DMS 273 (cell line): ENCODE data around the gene TRNP1.
"Not testable (repeated sequence)": the region's sequence is repeated elsewhere in the genome, so short reads cannot be mapped to it uniquely, and the experiment has no call there.

Source experiments
- DNase-seq: peaks from one replicate; lab custom pipeline; 2025; ENCODE audit not compliant: unreplicated experiment; lab: John Stamatoyannopoulos, UW

Gene TRNP1

DNA sequence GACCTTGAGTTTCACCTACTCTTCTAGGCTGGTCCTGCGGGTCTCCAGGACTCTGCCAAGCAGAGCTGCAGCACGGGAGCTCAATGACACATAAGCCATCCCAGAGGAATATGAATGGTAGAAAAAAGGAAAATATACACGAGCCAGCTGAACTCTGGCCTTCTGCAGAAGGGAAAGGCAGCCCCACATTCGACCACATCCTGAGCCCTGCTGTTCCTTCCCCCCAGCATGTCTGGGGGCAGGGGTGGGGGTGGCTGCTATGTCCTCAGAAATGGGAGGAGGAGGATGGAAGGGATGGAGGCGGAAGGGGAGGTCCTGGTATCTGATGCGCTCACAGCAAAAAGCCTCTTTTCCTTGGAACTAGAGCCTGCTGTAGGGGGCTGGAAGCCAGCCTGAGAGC lies 21.1 kb upstream of the TRNP1 start:
- DNase-seq: no peak

DNA sequence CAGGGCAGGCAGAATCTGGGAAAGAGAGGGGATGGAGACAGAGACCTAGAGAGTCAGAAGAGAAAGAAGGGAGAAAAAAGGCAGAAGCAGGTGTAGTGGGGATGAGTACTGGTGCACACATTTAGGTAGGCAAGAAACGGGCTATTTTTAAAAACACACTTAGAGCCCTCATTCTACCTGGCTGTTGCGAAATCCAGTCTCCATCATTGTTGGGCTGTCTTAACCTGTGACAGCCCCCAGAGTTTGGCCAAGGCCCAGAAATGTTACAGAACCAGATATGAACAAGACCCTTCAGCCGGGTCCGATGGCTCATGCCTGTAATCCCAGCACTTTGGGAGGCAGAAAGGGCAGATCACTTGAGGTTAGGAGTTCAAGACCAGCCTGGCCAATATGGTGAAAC lies 20.7 kb upstream of the TRNP1 start:
- DNase-seq: no peak

DNA sequence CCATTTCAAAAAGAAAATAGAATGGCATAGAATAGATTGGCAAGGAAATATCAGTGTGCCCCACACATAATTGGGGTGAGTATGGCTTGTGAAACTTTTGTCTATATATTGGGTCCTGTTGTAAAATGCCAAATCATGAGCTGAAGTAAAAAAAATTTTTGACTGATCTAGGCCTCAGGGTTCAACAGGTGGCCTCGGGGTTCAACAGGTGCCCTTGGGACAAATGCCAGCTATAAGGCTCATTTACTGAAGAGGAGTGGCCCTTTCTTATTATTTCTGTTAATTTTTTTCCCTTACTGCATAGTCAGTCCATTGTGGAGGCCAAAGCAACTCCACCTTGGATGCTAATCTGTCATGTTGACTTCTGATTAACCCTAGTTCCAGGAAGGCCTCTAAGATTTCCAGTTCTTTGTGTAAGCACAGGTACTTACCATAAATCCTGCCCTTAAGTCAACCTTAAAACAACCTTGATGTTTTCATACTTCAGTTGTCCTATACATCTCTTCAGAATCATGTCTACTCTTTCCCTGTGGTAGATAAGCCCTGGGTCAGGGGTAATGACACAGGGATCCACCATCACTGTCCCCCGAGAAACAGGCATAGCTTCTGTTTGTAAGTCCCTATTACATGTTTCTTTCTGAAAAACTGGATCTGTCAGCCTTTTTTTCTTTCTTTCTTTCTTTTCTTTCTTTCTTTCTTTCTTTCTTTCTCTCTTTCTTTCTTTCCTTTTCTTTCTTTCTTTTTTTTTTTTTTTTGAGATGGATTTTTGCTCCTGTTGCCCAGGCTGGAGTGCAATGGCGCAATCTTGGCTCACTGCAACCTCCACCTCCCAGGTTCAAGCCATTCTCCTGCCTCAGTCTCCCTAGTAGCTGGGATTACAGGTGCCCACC lies 16.6 kb upstream of the TRNP1 start:
- no peak for DNase-seq

DNA sequence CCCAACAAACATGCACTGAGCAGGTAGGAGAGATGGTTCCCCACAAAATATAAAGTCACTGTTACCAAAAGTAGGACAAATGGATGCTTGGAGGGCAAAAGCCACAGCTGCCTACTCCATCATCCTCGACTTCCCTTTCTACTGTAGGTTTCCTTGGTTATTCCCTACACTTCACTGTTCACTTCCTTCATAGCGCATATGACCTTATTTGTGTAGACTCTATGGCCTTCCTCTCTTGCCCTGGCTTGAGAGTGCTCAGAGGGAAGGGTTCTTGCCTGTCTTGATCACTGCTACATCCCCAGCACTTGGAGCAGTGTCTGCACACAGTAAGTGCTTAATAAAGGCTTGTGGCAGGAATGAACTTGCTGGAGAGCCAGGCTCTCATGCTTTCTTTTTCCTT lies 14.6 kb upstream of the TRNP1 start:
- DNase-seq: no peak

DNA sequence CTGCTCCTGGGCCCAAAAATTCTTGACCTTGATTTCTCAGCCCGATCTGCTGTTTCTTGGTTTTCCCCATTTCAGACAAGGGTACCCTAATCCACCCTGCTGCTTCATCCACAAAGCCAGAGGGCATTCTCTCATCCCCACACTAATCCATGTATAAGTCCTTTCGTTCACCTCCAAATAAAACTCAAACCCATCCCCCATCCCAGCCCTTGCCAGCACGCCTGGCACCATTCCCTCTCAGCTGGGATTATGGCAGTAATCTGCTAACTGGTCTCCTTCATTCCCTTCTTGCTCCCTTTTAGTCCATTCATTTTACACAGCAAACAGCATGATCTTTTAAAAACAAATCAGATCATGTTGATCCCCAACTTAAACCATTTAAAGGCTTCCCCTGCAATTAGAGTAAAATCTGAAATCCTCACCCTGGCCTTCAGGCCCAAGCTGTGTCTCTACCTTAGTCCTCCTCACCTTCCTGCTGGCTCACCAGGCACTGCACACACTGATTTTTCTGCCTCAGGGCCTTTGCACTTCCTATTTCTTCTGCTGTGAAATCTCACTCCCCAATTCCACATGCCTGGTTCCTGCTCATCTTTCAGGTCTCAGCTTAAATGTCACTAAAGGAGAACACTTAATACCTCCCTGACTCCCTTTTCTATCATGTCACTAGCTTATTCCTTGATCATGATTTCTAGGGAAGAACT lies 12.2 kb upstream of the TRNP1 start:
- no peak for DNase-seq

DNA sequence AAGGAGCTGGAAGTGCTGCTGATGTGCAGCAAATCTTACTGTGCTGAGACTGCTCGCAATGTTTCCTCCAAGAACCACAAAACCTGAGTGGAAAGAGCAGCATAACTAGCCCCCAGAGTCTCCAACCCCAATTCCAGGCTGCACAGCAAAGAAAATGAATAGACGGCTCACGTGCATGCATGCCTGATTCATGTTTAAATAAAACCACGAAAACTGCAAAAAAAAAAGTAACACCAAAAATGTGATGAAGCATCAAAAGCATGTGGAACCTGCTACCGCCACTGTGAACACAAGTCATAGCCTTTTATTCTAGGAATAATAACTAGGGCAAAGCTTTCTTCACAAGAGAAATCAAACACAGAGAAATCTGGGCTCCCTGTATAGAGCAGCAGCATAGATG lies 9.6 kb upstream of the TRNP1 start:
- no peak for DNase-seq

DNA sequence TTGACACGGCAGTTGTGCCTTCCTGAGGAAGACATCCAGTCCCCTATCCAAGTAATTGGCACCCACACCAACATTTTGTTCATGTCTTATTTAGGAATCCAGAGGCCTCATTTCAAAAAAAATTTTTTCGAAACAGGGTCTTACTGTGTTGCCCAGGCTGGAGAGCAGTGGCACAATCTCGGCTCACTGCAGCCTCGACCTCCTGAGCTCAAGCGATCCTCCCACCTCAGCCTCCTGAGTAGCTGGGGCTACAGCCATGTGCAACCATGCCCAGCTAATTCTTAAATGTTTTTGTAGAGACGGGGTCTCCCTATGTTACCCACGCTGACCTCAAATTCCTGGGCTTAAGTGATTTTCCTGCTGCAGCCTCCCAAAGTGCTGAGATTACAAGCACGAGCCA lies 9.2 kb upstream of the TRNP1 start:
- no peak for DNase-seq

DNA sequence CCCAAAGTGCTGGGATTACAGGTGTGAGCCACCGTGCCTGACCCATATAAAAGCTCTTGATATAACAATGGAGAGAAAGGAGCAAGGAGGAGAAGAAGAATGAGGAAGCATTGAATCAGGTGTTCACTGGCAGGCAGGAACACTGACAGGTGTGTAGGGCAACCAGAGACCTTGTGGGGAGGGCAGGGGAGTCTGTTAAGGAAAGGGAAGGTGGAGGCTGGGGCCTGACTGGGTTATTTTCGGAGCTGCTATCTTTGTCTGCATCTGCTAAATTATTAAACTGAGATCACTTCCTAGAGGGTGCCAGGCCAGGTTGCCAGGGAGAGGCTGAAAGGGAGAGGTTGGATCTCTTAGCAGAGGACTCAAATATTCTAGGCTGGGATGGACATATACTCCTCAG lies 6.8 kb upstream of the TRNP1 start:
- no peak for DNase-seq

DNA sequence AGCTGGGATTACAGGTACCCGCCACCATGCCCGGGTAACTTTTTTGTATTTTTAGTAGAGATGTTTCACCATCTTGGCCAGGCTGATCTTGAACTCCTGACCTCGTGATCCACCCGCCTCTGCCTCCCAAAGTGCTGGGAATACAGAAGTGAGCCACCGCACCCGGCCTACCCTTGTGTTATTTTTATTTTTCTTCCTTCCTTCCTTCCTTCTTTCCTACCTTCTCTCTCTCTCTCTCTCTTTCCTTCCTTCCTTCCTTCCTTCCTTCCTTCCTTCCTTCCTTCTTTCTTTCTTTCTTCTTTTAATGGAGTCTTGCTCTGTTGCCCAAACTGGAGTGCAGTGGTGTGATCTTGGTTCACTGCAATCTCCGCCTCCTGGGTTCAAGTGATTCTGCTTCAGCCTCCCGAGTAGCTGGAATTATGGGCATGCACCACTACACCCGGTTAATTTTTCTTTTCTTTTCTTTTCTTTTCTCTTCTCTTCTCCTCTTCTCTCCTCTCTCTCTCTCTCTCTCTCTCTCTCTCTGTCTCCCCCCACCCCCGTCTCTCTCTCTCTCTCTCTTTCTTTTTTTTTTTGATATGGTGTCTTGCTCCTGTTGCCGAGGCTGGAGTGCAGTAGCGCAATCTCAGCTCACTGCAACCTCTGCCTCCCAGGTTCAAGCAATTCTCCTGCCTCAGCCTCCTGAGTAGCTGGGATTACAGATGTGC lies 3.9 kb upstream of the TRNP1 start:
- DNase-seq: not testable (repeated sequence)

DNA sequence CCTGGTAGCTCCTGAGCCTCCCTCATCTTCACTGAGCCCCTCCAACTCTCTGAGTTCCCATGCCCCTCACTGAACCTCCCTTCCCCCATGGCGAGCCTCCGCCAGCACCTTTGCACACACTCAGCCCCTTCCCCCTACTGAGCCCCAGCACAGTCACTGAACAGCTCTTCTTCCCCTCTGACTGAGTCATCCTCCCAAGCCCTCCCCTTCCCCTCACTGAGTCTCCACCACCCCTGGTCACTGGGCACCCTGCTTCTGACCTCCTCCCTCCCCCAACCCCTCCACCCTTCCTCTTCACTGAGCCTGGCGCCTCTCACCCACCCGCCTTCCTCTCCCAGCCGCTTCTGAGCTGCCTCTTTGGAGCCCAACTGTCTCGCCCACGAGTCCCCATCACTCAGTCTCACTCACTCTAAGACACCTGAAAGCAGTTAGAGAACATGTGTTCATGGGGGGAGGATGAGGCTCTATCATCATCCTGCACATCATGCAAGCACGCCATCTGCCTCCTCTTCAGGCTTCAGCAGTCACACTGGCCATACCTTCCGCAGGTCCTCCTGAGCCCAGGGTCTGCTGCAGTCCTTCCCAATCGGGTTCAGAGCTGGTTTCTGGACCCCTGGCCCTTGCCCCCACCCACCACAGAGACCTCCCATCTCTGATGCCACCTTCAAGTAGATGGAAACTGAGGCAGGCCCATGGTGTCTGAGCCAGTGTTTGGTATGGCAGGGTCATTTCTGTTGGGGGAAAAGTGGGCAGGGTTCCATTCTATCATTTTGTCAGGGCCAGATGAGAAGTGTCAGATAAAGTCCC lies 2.0 kb upstream of the TRNP1 start:
- peak; percentile 80 for DNase-seq

DNA sequence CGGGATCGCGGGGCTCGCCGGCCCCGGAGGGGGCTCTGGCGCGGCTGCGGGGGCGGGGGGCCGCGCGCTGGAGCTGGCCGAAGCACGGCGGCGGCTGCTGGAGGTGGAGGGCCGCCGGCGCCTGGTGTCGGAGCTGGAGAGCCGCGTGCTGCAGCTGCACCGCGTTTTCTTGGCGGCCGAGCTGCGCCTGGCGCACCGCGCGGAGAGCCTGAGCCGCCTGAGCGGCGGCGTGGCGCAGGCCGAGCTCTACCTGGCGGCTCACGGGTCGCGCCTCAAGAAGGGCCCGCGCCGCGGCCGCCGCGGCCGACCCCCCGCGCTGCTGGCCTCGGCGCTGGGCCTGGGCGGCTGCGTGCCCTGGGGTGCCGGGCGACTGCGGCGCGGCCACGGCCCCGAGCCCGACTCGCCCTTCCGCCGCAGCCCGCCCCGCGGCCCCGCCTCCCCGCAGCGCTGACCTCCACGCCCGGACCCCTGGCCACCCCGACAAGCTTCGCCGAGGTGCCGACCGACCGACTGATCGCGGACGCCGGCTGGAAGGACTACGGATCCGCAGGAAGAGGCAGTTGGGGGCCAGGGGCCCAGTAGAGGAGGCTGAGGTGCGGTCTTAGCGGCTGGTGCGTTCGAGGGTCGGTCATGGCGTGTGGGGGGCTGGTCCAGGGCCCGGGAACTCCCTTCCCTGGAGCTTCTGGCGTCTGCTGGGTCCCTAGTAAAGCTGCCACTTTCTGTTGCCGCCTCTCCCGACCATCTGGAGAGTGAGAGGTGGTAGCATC lies 711 bp downstream of the TRNP1 start:
- DNase-seq: peak; percentile 76

DNA sequence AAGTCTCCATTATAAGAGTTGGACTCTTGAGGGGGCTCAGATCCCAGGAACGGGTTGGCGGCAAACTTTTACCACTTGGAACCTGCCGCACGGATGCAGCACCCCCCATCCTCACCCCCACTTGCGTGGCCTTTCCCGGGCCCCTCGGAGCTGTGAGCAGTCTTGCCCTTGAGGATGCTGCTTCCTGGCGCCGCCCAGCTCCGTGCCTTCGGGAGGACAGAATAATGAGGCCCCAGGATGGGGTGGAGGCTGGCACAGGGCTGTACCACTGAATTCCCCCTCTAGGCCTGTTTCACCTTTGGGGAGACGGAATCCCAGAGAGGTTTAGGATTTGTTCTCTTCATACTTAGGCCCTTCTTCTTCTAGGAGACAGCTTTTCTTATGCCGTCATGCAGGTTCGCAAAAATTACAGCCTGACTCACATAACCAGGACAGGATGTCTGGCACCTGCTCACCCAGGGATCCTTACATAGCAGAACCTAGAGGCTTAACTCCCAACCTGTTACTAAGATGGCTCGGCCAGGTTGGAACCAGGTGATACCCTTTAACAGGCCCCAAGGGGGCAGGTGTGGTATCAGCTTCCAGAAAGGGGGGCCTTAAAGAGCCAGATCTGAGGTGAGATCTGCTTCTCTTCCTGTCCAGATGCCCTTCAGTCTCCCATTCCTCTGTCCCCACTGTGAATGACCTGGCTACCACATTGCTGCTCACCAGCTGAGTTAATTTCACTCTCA lies 1.5 kb downstream of the TRNP1 start:
- peak; percentile 76 for DNase-seq

DNA sequence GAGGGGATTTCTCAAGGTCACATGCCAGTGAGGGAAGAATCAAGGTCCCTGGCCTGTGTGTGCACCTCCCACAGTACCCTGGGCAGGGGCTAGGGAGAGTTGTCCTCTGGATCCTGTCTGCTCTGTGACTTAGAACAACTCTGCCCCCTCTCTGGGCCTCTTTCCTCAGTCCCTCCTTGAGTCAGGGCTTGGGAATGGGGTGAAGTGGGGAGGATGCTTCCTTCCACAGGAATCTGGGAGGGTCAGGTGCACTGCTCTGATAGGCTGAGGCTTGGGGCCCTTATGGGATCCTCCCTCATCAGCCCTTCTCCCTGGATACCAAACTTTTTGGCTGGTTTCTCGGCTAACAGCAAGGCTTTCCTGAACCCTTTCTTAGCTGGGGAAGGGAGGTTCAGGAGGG lies 2.5 kb downstream of the TRNP1 start:
- DNase-seq: no peak

DNA sequence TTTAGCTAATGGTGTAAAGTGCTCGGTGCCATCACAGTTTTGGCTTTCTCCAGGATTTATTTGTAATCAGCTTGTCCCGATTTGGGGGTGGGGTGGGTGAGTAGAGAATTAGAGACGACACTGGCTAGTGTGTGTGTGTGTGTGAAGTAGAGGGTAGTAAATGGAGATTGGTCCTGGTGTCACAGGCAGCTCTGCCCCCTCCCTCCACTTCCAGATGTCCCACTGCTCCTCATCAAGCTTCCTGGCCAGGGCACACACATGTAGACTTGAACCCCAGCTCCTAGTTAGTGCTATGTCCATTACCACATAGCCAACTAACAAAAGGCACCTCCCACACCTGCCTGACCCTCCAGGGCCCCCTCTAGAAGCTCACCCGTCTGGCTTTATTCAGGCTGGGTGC lies 3.2 kb downstream of the TRNP1 start:
- no peak for DNase-seq

DNA sequence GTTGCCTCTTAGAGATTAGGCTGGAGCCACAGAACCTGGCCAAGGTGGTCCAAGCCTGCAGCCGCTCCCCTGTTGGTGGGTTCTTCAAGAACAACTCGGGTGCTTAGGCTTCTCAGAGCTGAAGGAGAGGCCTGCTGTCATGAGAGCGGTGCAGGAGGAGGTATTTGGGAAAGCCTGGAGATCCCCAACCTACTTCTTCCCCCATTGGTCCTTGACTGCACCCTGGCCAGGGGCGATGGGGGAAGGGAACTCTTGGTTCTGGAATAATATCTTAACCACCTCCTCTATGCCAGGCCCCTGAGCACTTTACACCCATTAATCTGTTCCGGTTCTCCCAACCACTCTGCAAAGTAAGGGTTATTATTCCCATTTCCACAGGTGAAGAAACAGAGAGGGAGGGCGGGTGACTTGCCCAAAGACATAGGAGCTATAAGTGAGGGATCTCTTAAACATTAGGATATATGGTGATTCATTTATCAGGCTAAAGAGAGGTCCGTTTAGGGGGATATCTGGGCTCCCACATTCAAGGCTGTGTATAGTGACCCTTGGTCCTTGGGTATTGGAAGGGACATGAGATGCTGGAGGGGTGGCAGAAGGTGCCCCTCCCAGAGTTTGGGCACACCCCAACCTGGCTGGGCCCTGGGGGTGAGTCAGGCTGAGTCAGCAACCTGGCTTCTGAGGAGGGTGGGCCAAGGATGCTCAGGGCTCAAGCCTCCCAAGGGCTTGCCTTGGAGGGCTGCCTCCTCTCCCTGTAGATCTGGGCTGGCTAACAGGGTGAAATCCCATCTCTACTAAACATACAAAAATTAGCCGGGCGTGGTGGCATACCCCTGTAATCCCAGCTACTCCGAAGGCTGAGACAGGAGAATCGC lies 5.2 kb downstream of the TRNP1 start:
- DNase-seq: no peak

DNA sequence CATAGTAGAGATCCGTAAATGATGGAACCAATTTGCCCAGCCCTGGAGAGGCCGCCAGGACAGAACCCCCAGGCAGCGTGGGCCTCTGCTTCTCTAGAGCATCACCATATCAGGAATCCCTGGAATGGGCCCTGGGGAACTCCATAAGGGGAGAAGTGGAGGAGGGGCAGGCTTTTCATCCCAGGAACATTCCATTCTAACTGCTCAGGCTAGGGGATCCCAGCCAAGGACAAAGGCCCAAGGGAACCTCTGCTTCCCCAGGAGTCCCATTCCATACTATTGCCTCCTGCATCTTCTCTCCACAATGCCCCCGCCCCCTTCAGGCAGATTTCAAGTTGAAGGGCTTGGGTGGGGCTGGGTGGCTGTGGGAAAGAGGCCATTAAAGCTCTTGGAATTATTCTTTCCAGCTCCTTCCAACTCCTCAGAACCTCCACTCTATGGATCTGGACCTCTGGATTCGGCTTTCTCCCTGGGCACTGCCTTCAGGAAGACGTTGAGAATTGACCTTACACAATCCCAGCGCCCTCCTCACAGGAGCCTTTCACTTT lies 6.0 kb downstream of the TRNP1 start:
- DNase-seq: no peak

DNA sequence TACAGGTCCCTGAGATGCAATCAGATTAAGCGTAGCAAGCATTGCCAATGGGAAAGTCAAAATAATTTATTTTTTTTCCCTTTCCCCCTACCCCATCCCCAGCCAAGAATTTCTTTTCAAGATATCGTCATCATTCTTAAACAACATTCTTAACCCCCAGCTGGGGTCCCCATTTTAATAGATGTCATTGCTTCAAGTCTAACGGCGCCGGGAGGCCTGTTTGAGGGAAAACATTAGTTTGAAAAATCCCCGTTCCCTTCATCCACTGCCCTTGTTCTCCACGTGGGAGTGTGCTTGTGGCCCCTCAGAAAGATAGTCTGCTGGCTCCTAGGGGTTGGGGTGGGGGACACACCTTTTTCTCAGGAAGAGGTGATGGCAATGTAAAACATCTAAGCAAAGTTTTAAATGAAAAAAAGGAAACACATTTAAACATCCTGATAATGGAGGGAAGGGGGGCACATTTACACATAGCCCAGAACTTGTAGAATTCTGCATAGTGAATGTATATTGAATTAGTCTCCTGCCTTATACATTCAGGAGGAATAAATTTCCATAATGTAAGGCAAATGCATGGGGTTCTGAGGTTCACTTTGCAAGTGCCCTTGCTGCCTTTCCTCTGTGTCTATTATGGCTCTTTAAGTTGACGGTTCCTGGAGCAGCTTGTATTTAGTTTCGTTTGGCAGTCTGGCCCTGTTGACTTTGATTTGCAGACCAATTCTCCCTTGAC lies 6.8 kb downstream of the TRNP1 start:
- DNase-seq: no peak
